HFFc6 (cell line): ENCODE data around the gene CCDC12. TPM values are rescaled to one million over a fixed set of nuclear protein-coding genes. Genes with fewer than 3 reads are reported as not detected.
A peak's percentile ranks its signal among the peaks of the same experiment; 100 is the strongest.

ENCODE experiments used
- DNase-seq: peaks from one replicate; pipeline ENCODE4 v3.0.0-alpha.2; 2018
- H3K27ac Mint-ChIP-seq: 2 replicates; pipeline ENCODE4 v1.8.0; 2020; ENCODE audit warnings: mild to moderate bottlenecking, mixed read lengths
- H3K27me3 Mint-ChIP-seq: 2 replicates; pipeline ENCODE4 v1.8.0; 2021; ENCODE audit warnings: mild to moderate bottlenecking, moderate library complexity, mixed read lengths; ENCODE audit not compliant: insufficient read depth
- H3K36me3 Mint-ChIP-seq: 2 replicates; pipeline ENCODE4 v1.8.0; 2021; ENCODE audit warnings: low read depth, mixed read lengths
- H3K4me1 Mint-ChIP-seq: 2 replicates; pipeline ENCODE4 v1.8.0; 2020; ENCODE audit warnings: low read depth, mixed read lengths
- H3K4me3 Mint-ChIP-seq: 2 replicates; pipeline ENCODE4 v1.8.0; 2020; ENCODE audit warnings: mild to moderate bottlenecking, moderate library complexity, mixed read lengths
- H3K9me3 Mint-ChIP-seq: 2 replicates; pipeline ENCODE4 v1.8.0; 2020; ENCODE audit warnings: mild to moderate bottlenecking, mixed read lengths
- total RNA-seq, 6 experiments: library from RNA; stranded (reverse); fragmentation: NEBNext Ultra II Directional; extraction: Animal tissue kit (Norgen Biotek cat#: 25700); gene quantifications; 2 replicates in 1 of 6; 3 replicates in 5 of 6; pipeline ENCODE4 v1.2.3, GENCODE V29; 2021
- TF ChIP-seq, protein P1 (sequence below): fragments of 200-600 bp; sonication (generic); IDR thresholded peaks from 2 replicates; pipeline ENCODE4 v1.5.0; 2021; ENCODE audit warnings: antibody characterized with exemption, mild to moderate bottlenecking

Gene CCDC12
- total RNA-seq, 6 experiments from 2014 or later = 21.3 to 27.9 (median 27.2) TPM

DNA sequence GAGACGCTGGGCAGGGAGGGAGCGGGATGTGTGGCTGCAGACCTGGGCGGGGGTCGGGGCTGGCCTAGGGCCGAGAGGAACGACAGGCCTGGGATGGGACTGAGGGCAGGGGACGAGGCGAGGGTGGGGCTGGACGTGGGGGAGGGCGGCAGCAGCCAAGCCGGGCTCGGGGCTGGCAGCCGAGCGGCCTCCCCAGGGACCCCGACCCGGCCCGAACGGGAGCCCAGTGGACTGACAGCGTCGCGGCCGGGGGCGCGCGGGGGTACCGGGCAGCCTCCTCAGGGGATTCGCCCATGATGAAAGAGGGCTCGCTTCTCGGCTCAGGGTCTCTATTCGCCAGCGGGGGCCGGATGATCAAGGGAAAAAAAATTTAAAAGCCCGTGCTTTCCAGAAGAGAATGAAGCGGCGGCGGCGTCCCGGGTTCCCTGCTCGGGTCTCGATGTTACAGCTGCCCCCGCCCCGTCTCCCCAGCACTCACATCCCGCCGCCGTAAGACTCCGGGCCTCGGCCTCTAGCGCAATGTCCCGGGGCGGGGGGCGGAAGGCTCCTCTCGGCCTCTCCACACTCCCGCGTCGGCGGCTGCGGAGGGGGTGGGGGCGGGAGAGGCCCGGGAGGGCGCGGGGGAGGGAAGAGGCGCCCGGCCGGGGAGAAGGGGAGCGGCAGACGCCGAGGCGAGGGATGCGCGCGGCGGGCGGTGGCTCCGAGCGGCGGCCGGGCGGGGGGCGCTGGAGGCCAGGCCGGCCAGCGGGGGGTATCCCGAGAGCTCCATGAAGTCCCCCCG, 94.8 kb downstream of the CCDC12 start:
- no peak for DNase-seq

DNA sequence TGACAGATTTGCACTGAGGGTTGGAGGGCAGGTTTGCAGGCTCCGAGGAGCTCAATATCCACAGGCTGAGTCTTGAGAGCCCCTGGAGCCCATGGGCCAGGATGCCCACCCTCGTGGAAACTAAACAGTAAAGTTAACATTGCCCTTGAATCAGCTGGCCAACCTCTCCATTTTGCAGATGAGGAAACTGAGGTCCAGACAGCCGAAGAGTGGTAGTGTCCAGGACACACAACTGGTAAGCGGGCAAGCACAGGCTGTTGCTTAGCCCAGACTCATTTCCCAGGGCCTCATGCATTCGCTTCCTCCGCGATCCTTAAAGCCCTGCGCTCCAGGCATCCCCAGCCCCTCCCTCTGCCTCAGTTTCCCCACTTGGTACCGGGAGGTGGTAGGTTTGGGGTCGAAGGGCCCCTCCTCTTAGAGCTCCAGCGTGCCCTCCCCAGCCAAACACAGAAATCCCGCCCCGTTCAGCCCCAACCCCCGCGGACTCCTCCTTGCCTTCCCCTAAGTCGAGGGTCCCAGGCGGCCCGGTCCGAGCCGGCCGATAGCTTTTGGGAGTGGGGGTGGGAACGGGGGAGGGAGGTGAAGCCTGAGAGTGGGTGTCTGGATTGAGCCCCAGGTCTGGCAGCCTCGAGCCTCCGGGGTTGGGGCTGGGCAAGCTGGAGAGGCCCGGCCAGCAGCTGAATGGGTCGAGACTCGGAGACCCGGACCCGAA, 95.5 kb downstream of the CCDC12 start:
- peaks cover 15% of the 10 kb centered on the region for H3K27me3 Mint-ChIP-seq
- no peaks in the 10 kb centered on the region; the same call in 1 of the 2 replicates for H3K36me3 Mint-ChIP-seq

More for the DNA sequence above, 94.8 kb downstream of the CCDC12 start:
- H3K36me3 Mint-ChIP-seq = no peaks in the 10 kb centered on the region; the same call in 1 of the 2 replicates
- no peaks in the 10 kb centered on the region for H3K9me3 Mint-ChIP-seq
- TF ChIP-seq, protein P1, sequence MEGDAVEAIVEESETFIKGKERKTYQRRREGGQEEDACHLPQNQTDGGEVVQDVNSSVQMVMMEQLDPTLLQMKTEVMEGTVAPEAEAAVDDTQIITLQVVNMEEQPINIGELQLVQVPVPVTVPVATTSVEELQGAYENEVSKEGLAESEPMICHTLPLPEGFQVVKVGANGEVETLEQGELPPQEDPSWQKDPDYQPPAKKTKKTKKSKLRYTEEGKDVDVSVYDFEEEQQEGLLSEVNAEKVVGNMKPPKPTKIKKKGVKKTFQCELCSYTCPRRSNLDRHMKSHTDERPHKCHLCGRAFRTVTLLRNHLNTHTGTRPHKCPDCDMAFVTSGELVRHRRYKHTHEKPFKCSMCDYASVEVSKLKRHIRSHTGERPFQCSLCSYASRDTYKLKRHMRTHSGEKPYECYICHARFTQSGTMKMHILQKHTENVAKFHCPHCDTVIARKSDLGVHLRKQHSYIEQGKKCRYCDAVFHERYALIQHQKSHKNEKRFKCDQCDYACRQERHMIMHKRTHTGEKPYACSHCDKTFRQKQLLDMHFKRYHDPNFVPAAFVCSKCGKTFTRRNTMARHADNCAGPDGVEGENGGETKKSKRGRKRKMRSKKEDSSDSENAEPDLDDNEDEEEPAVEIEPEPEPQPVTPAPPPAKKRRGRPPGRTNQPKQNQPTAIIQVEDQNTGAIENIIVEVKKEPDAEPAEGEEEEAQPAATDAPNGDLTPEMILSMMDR = no peak
- H3K27ac Mint-ChIP-seq = no peak overlapping the region
- H3K27me3 Mint-ChIP-seq = peaks cover 20% of the 10 kb centered on the region
- peaks cover 13% of the 10 kb centered on the region for H3K4me1 Mint-ChIP-seq
- H3K4me3 Mint-ChIP-seq = peak overlapping the region; percentile 56; the same call in 1 of the 2 replicates

DNA sequence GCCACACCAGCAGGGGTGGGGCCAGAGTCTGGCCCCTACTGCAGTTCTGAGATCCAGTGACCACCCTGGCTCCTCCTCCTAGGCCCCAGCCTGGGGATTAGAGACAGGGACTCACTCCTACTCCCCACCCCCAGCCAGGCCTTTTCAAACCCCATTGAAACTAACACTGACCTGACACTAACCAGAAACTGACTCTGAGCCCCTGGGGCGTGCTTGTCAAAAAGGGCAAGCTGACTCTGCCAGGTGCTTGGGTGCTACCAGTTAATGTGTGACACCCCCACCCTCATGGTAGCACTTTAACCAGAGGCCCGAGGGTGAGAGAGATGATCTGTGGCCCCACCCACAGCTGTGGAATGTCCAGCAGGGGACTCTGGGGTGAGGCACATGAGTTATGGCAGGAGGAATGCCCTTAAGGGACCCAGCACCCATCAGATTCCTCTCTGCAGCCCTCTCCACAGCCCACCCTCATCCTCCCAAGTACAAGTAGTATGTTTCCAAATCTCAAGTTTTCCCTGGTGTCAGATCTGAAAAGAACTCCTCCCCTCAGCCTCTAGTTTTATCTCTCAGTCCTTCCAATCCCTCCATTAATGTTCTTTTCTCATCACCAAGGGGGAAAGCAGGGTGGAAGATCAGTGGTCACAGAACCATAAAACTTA, 97.6 kb downstream of the CCDC12 start:
- H3K4me3 Mint-ChIP-seq = no peak overlapping the region
- no peak for DNase-seq
- TF ChIP-seq, protein P1 = no peak; the same call in 1 of the 2 replicates

More for the DNA sequence above, 95.5 kb downstream of the CCDC12 start:
- Mint-ChIP-seq H3K9me3 (no peaks in the 10 kb centered on the region), H3K4me1 (peaks cover 13% of the 10 kb centered on the region), H3K4me3 (peak overlapping the region; percentile 8; the same call in 1 of the 2 replicates), H3K27ac (no peak overlapping the region)
- TF ChIP-seq, protein P1 = no peak
- no peak for DNase-seq

DNA sequence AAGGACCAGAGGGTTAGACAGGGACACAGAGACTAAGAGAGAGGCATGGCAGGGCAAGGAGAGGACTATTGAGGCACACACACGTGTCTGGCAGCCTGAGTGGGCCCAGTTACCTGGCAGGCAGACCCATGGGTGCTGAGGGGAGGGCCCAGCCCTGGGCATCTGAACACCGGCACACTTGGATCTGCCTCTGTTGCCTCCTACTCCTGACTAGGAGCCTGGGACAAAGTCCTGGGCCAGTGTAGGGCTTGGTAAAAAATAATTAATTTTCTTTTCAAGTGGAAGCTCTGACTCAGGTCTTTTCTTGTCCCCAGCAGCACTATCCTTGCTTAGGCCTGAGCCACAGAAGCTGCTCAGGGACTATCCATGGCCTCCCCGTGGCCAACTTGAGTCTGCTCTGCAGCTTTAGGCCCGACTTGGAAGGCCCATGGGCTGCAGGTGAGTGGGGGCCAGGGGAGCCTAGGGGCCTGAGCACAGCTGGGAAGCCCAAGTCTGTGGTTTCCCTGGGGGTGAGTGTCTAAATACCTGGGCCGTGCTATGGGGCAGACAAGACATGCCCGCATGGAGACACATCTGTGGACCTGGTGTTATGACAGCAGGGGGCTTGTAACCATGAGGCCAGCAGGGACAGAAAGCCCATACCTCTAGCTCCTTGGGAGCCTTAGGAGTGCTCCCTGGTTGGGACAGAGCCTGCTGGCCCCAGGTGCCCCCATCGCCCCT, 99.0 kb downstream of the CCDC12 start, which contains the start of gene PTH1R:
Gene PTH1R (plus strand): TSS at position 316 of the 720 bp plus-strand sequence. CDS start 5,839 bp downstream, outside the sequence.
- H3K27ac Mint-ChIP-seq = no peak within 1 kb of the TSS
- H3K4me1 Mint-ChIP-seq = peaks cover 21% of the 10 kb centered on the region
- no peak for DNase-seq
- H3K4me3 Mint-ChIP-seq = no peak within 1 kb of the TSS
- no peaks in the 10 kb centered on the region for H3K9me3 Mint-ChIP-seq
- peaks cover 15% of the 10 kb centered on the region for H3K27me3 Mint-ChIP-seq
- no peaks in the 10 kb centered on the region; the same call in 1 of the 2 replicates for H3K36me3 Mint-ChIP-seq
- TF ChIP-seq, protein P1 = no peak

More for the DNA sequence above, 97.6 kb downstream of the CCDC12 start:
- Mint-ChIP-seq H3K4me1 (peaks cover 19% of the 10 kb centered on the region), H3K27me3 (peaks cover 12% of the 10 kb centered on the region), H3K9me3 (no peaks in the 10 kb centered on the region), H3K36me3 (no peaks in the 10 kb centered on the region; the same call in 1 of the 2 replicates), H3K27ac (peak overlapping the region; percentile 35; the same call in 1 of the 2 replicates)
